H9 (cell line): Measurements from ENCODE around the gene FAM193A. TPM values are rescaled to one million over a fixed set of nuclear protein-coding genes. Genes with fewer than 3 reads are reported as not detected.
A peak's percentile ranks its signal among the peaks of the same experiment; 100 is the strongest.

Source experiments
- DNase-seq: peaks from one replicate; pipeline ENCODE4 v3.0.0-alpha.2; 2017
- H2AFZ ChIP-seq: one replicate; pipeline ENCODE4 v1.6.1; 2013; ENCODE audit warnings: mild to moderate bottlenecking, low read length, control low read depth, moderate library complexity
- H2AK5ac ChIP-seq: 2 replicates; pipeline ENCODE4 v1.6.1; 2013; ENCODE audit warnings: low read length, control low read depth, mixed read lengths; ENCODE audit not compliant: insufficient read length
- H2BK120ac ChIP-seq: one replicate; pipeline ENCODE4 v1.6.1; 2013; ENCODE audit warnings: low read depth, mild to moderate bottlenecking, low read length, control low read depth, inconsistent platforms; ENCODE audit not compliant: poor library complexity, severe bottlenecking
- H2BK12ac ChIP-seq: 2 replicates; pipeline ENCODE4 v1.6.1; 2013; ENCODE audit warnings: low read length, control low read depth, mixed read lengths, low read depth; ENCODE audit not compliant: insufficient read length
- H2BK15ac ChIP-seq: 2 replicates; pipeline ENCODE4 v1.6.1; 2013; ENCODE audit warnings: low read depth, low read length, control low read depth
- H2BK20ac ChIP-seq: one replicate; pipeline ENCODE4 v1.6.1; 2013; ENCODE audit warnings: low read depth, mild to moderate bottlenecking, low read length, control low read depth, inconsistent platforms; ENCODE audit not compliant: poor library complexity, severe bottlenecking
- H2BK5ac ChIP-seq: 2 replicates; pipeline ENCODE4 v1.6.1; 2013; ENCODE audit warnings: low read length, control low read depth, mixed read lengths; ENCODE audit not compliant: insufficient read length
- H3K14ac ChIP-seq: 2 replicates; pipeline ENCODE4 v1.6.1; 2013; ENCODE audit warnings: low read length, control low read depth; ENCODE audit not compliant: insufficient read depth
- H3K18ac ChIP-seq: 2 replicates; pipeline ENCODE4 v1.6.1; 2013; ENCODE audit warnings: low read depth, mild to moderate bottlenecking, mixed read lengths, low read length, control low read depth; ENCODE audit not compliant: insufficient read length
- H3K23ac ChIP-seq: 2 replicates; pipeline ENCODE4 v1.6.1; 2013; ENCODE audit warnings: low read length, control low read depth, mixed read lengths, low read depth; ENCODE audit not compliant: insufficient read length
- H3K23me2 ChIP-seq: 2 replicates; pipeline ENCODE4 v1.6.1; 2013; ENCODE audit warnings: low read depth, mild to moderate bottlenecking, mixed read lengths, low read length, control low read depth; ENCODE audit not compliant: insufficient read length, poor library complexity, severe bottlenecking
- H3K27ac ChIP-seq: 2 replicates; pipeline ENCODE4 v1.5.1; 2013; ENCODE audit warnings: low read length, control low read depth, mixed read lengths, low read depth; ENCODE audit not compliant: insufficient read length
- H3K27me3 ChIP-seq: 2 replicates; pipeline ENCODE4 v1.6.1; 2013; ENCODE audit warnings: low read length, control low read depth, inconsistent platforms; ENCODE audit not compliant: insufficient read depth
- H3K4ac ChIP-seq: 2 replicates; pipeline ENCODE4 v1.6.1; 2013; ENCODE audit warnings: low read depth, mild to moderate bottlenecking, control low read depth, inconsistent platforms, low read length, moderate library complexity
- H3K4me1 ChIP-seq: 2 replicates; pipeline ENCODE4 v1.6.1; 2013; ENCODE audit warnings: low read length, control low read depth, inconsistent platforms; ENCODE audit not compliant: insufficient read depth
- H3K4me2 ChIP-seq: 2 replicates; pipeline ENCODE4 v1.6.1; 2013; ENCODE audit warnings: low read length, control low read depth, mixed read lengths; ENCODE audit not compliant: insufficient read length, insufficient read depth
- H3K56ac ChIP-seq: 2 replicates; pipeline ENCODE4 v1.6.1; 2013; ENCODE audit warnings: low read depth, mild to moderate bottlenecking, mixed read lengths, low read length, control low read depth; ENCODE audit not compliant: insufficient read length
- H3K79me1 ChIP-seq: 2 replicates; pipeline ENCODE4 v1.6.1; 2013; ENCODE audit warnings: low read depth, mild to moderate bottlenecking, moderate library complexity, low read length, control low read depth, inconsistent platforms; ENCODE audit not compliant: insufficient read depth, poor library complexity, severe bottlenecking
- H3K79me2 ChIP-seq: 2 replicates; pipeline ENCODE4 v1.6.1; 2013; ENCODE audit warnings: low read length, control low read depth, inconsistent platforms; ENCODE audit not compliant: insufficient read depth
- H3K9ac ChIP-seq: 2 replicates; pipeline ENCODE4 v1.6.1; 2013; ENCODE audit warnings: low read length, control low read depth, mixed read lengths; ENCODE audit not compliant: insufficient read length; ENCODE audit errors: extremely low read depth
- H3K9me3 ChIP-seq: one replicate; pipeline ENCODE4 v1.6.1; 2013; ENCODE audit warnings: low read depth, low read length, inconsistent platforms; ENCODE audit not compliant: control insufficient read depth
- H3T11ph ChIP-seq: one replicate; pipeline ENCODE4 v1.6.1; 2013; ENCODE audit warnings: mild to moderate bottlenecking, low read length, control low read depth, inconsistent platforms
- H4K20me1 ChIP-seq: one replicate; pipeline ENCODE4 v1.6.1; 2013; ENCODE audit not compliant: control insufficient read depth, insufficient read length, insufficient read depth
- H4K5ac ChIP-seq: 2 replicates; pipeline ENCODE4 v1.6.1; 2013; ENCODE audit warnings: low read depth, mild to moderate bottlenecking, mixed read lengths, low read length, control low read depth; ENCODE audit not compliant: insufficient read length
- H4K8ac ChIP-seq: replicated peaks from 2 replicates; pipeline ENCODE4 v1.6.1; 2013; ENCODE audit warnings: low read length, control low read depth, mixed read lengths, low read depth; ENCODE audit not compliant: insufficient read length
- H4K91ac ChIP-seq: 2 replicates; pipeline ENCODE4 v1.6.1; 2013; ENCODE audit warnings: low read depth, mild to moderate bottlenecking, moderate library complexity, mixed read lengths, low read length, control low read depth; ENCODE audit not compliant: insufficient read length
- H3K27ac Mint-ChIP-seq, 3 experiments: 2 replicates in 2 of 3; 3 replicates in 1 of 3; pipeline ENCODE4 v1.8.0; 2020 to 2021; ENCODE audit warnings: mixed read lengths in 3 of 3, mild to moderate bottlenecking in 1 of 3, moderate library complexity in 1 of 3
- H3K27me3 Mint-ChIP-seq: 2 replicates; pipeline ENCODE4 v1.8.0; 2021; ENCODE audit warnings: low read depth, mild to moderate bottlenecking, moderate library complexity, mixed read lengths
- H3K36me3 Mint-ChIP-seq, 3 experiments: 2 replicates in 2 of 3; 3 replicates in 1 of 3; pipeline ENCODE4 v1.8.0; 2020 to 2021; ENCODE audit warnings: low read depth in 3 of 3, mixed read lengths in 3 of 3; ENCODE audit not compliant: insufficient read depth in 1 of 3
- H3K4me1 Mint-ChIP-seq, 2 experiments: 2 replicates each; pipeline ENCODE4 v1.8.0; 2020; ENCODE audit warnings: mixed read lengths in 2 of 2
- H3K4me3 Mint-ChIP-seq, 2 experiments: 2 replicates in 1 of 2; 3 replicates in 1 of 2; pipeline ENCODE4 v1.8.0; 2020 to 2021; ENCODE audit warnings: mild to moderate bottlenecking in 2 of 2, mixed read lengths in 2 of 2, moderate library complexity in 1 of 2
- H3K9me3 Mint-ChIP-seq, 2 experiments: 2 replicates in 1 of 2; 3 replicates in 1 of 2; pipeline ENCODE4 v1.8.0; 2020; ENCODE audit warnings: mild to moderate bottlenecking in 2 of 2, mixed read lengths in 2 of 2, moderate library complexity in 1 of 2
- WGBS: extraction: QIAGEN DNeasy Blood & Tissue Kit; methylation state at CpG from one replicate; pipeline ENCODE4 v1.1.7; 2013; ENCODE audit warnings: missing lambda C conversion rate, low lambda C conversion rate, mixed read lengths; ENCODE audit not compliant: insufficient read length; ENCODE audit errors: extremely low coverage; 5-methylcytosine and 5-hydroxymethylcytosine counted together
- total RNA-seq: library from RNA; stranded (reverse); gene quantifications from 2 replicates; pipeline ENCODE4 v1.2.1, GENCODE V29; 2021
- TF ChIP-seq, protein P1 (sequence below): fragments of 200-600 bp; sonication (generic); conservative IDR thresholded peaks from 3 replicates; pipeline ENCODE4 v1.8.0; 2021; ENCODE audit warnings: antibody characterized with exemption, mild to moderate bottlenecking

Gene FAM193A
- total RNA-seq, 1 experiment from 2014 or later = 36.9 TPM

DNA sequence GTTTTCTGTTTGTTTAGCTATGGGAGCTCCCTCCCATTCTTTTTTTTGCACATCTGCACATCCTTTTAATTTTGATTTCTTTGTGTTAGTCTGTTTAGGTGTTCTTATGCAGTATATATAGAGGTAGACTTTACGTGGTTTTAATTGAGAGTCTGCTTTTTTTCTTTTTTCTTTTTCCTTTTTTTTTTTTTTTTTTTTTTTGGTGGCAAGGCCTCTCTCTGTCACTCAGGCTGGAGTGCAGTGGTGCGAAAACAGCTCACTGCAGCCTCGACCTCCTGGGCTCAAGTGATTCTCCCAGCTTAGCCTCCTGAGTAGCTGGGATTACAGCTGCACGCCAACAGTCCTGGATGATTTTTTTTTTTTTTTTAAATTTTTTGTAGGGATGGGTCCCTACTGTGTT, 68.2 kb downstream of the FAM193A start:
- Histone ChIP-seq H2BK120ac (no peak overlapping the region), H2BK20ac (no peak overlapping the region), H3K23ac (no peak overlapping the region), H3T11ph (no peak overlapping the region), H3K18ac (no peak overlapping the region), H4K5ac (no peak overlapping the region), H3K79me2 (peaks cover 10% of the 10 kb centered on the region; the same call in 1 of the 2 replicates), H3K4me1 (peaks cover 3% of the 10 kb centered on the region; the same call in 1 of the 2 replicates), H3K4ac (no peak overlapping the region), H4K20me1 (no peaks in the 10 kb centered on the region), H3K4me2 (no peak overlapping the region), H2AFZ (no peak overlapping the region), H2BK12ac (no peak overlapping the region), H3K14ac (no peak overlapping the region), H4K8ac (no peak overlapping the region), H3K9me3 (no peaks in the 10 kb centered on the region), H2BK15ac (no peak overlapping the region), H4K91ac (no peak overlapping the region), H3K23me2 (no peaks in the 10 kb centered on the region), H2BK5ac (no peak overlapping the region), H3K79me1 (peaks cover 11% of the 10 kb centered on the region), H3K56ac (no peak overlapping the region), H2AK5ac (no peak overlapping the region), H3K27me3 (no peaks in the 10 kb centered on the region), H3K9ac (no peak overlapping the region), H3K27ac (no peak overlapping the region)
- H3K27ac Mint-ChIP-seq = peak overlapping the region in 2 of 3 experiments; percentile 25 to 76; a peak in 4 of 7 replicates
- no peaks in the 10 kb centered on the region for H3K9me3 Mint-ChIP-seq
- H3K27me3 Mint-ChIP-seq = no peaks in the 10 kb centered on the region
- peaks cover 12 to 33% (median 14%) of the 10 kb centered on the region in 3 experiments; a peak in 6 of 7 replicates for H3K36me3 Mint-ChIP-seq
- no CpG with 5 or more reads among the region's 4 CpGs for WGBS
- H3K4me1 Mint-ChIP-seq = peaks cover 7 to 14% of the 10 kb centered on the region in 2 experiments
- TF ChIP-seq, protein P1, sequence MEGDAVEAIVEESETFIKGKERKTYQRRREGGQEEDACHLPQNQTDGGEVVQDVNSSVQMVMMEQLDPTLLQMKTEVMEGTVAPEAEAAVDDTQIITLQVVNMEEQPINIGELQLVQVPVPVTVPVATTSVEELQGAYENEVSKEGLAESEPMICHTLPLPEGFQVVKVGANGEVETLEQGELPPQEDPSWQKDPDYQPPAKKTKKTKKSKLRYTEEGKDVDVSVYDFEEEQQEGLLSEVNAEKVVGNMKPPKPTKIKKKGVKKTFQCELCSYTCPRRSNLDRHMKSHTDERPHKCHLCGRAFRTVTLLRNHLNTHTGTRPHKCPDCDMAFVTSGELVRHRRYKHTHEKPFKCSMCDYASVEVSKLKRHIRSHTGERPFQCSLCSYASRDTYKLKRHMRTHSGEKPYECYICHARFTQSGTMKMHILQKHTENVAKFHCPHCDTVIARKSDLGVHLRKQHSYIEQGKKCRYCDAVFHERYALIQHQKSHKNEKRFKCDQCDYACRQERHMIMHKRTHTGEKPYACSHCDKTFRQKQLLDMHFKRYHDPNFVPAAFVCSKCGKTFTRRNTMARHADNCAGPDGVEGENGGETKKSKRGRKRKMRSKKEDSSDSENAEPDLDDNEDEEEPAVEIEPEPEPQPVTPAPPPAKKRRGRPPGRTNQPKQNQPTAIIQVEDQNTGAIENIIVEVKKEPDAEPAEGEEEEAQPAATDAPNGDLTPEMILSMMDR = no peak
- H3K4me3 Mint-ChIP-seq = no peak overlapping the region
- no peak for DNase-seq
